ENCODE measurements around the gene HMCN2.
"Not testable (repeated sequence)": the region's sequence is repeated elsewhere in the genome, so short reads cannot be mapped to it uniquely, and the experiment has no call there.

Gene HMCN2

GRCh38 chr9:130331573-130331972 is 66.0 kb downstream of the HMCN2 start:
- DNase-seq = peak; percentile 80

GRCh38 chr9:130332384-130332926 is 66.9 kb downstream of the HMCN2 start:
- no peak for DNase-seq

GRCh38 chr9:130333041-130333711 is 67.6 kb downstream of the HMCN2 start:
- no peak for DNase-seq

GRCh38 chr9:130333712-130334062 is 68.1 kb downstream of the HMCN2 start:
- no peak for DNase-seq

- no peak for DNase-seq
Observed at GRCh38 chr9:130334915-130335314, 69.4 kb downstream of the HMCN2 start.

- no peak for DNase-seq
Observed at GRCh38 chr9:130336027-130336610, 70.6 kb downstream of the HMCN2 start.

- DNase-seq = no peak
Observed at GRCh38 chr9:130336885-130337284, 71.3 kb downstream of the HMCN2 start.

- no peak for DNase-seq
Observed at GRCh38 chr9:130337318-130337717, 71.8 kb downstream of the HMCN2 start.

GRCh38 chr9:130337784-130338380 is 72.3 kb downstream of the HMCN2 start:
- DNase-seq = no peak

- not testable (repeated sequence) for DNase-seq
Observed at GRCh38 chr9:130338891-130339290, 73.3 kb downstream of the HMCN2 start.

- no peak for DNase-seq
Observed at GRCh38 chr9:130339306-130339705, 73.7 kb downstream of the HMCN2 start.

GRCh38 chr9:130340011-130340410 is 74.5 kb downstream of the HMCN2 start:
- no peak for DNase-seq

GRCh38 chr9:130340557-130340956 is 75.0 kb downstream of the HMCN2 start:
- not testable (repeated sequence) for DNase-seq

GRCh38 chr9:130341128-130341527 is 75.6 kb downstream of the HMCN2 start:
- DNase-seq = no peak

- DNase-seq = no peak
Observed at GRCh38 chr9:130341839-130342713, 76.5 kb downstream of the HMCN2 start.

- DNase-seq = no peak
Observed at GRCh38 chr9:130342714-130343085, 77.1 kb downstream of the HMCN2 start.

GRCh38 chr9:130343445-130343918 is 77.9 kb downstream of the HMCN2 start:
- no peak for DNase-seq

- no peak for DNase-seq
Observed at GRCh38 chr9:130344366-130344765, 78.8 kb downstream of the HMCN2 start.

- DNase-seq = no peak
Observed at GRCh38 chr9:130345009-130345896, 79.7 kb downstream of the HMCN2 start.

GRCh38 chr9:130345897-130346385 is 80.4 kb downstream of the HMCN2 start:
- no peak for DNase-seq

- DNase-seq = no peak
Observed at GRCh38 chr9:130346431-130346830, 80.9 kb downstream of the HMCN2 start.

- no peak for DNase-seq
Observed at GRCh38 chr9:130347036-130347435, 81.5 kb downstream of the HMCN2 start.

Measured in islet precursor cell (in vitro differentiated cells).